ENCODE data around the gene TCP10L. TPM values are rescaled to one million over a fixed set of nuclear protein-coding genes. Genes with fewer than 3 reads are reported as not detected.

TCP10L gene
- total and polyA plus RNA-seq, 2 of the 8 experiments (the other 6 are each of a cell fraction or from before 2014, with no cell fraction given): 0.45 to 0.99 TPM

- CTCF ChIA-PET (ENCODE audit: partially characterized antibody): interaction anchor here (1.0 to 6.0 kb wide), 7 partner anchors 9 to 328 kb away, joined by 3 to 41 read pairs (median 5); no protein-coding TSS in a partner anchor
- no peaks in the 10 kb centered on the region for H3K79me1 ChIP-seq (ENCODE audit: low read depth, low read length)
- 94% methylated on average over 13 of the region's 13 CpGs; no CpG with 5 or more reads in 1 of the 2 experiments for WGBS, 2 experiments (ENCODE audit: extremely low coverage in 1 of 2, insufficient coverage in 1 of 2, insufficient read length in 1 of 2, insufficient replicate concordance in 2 of 2, low coverage in 1 of 2, low lambda C conversion rate in 2 of 2, missing lambda C conversion rate in 1 of 2)
- TF ChIP-seq JUND (IDR thresholded peaks at IDR 0.05; ENCODE audit: low read length) (no peak), RFX5 (IDR thresholded peaks at IDR 0.05; ENCODE audit: borderline replicate concordance, low read depth, low read length) (no peak), SP1 (IDR thresholded peaks at IDR 0.05; ENCODE audit: low read depth, low read length) (no peak), KDM5A (IDR thresholded peaks at IDR 0.05; ENCODE audit: low read length) (no peak), SP2 (IDR thresholded peaks at IDR 0.05; ENCODE audit: low read length) (no peak), GTF2F1 (IDR thresholded peaks at IDR 0.05; ENCODE audit: borderline replicate concordance, low read depth, low read length) (no peak), YY1 (IDR thresholded peaks at IDR 0.05; ENCODE audit: low read depth, low read length) (no peak), TAF7 (optimal IDR thresholded peaks at IDR 0.05; ENCODE audit: borderline replicate concordance, low read depth, low read length) (no peak), FOSL1 (IDR thresholded peaks at IDR 0.05; ENCODE audit: insufficient read depth, low read depth, low read length) (no peak), KDM1A (IDR thresholded peaks at IDR 0.05; ENCODE audit: borderline replicate concordance, low read length) (no peak), RXRA (IDR thresholded peaks at IDR 0.05; ENCODE audit: insufficient read depth, low read depth, low read length) (no peak), SUZ12 (IDR thresholded peaks at IDR 0.05; ENCODE audit: low read length) (no peak), HDAC2 (IDR thresholded peaks at IDR 0.05; ENCODE audit: borderline replicate concordance in 1 of 2, low read depth in 2 of 2, low read length in 2 of 2) (no peak), HDAC6 (IDR thresholded peaks at IDR 0.05; ENCODE audit: low read depth, low read length) (no peak), SRF (IDR thresholded peaks at IDR 0.05; ENCODE audit: low read depth, low read length) (no peak)
Measured at GRCh38 chr21:32587120-32587519, 1.8 kb upstream of the TCP10L start.

More at GRCh38 chr21:32587120-32587519, 1.8 kb upstream of the TCP10L start:
- H3K14ac ChIP-seq (ENCODE audit: insufficient read length): no peak overlapping the region
- H3K23me2 ChIP-seq (ENCODE audit: low read depth, low read length): peaks cover 9% of the 10 kb centered on the region; the same call in 1 of the 2 replicates
- H2BK20ac ChIP-seq (ENCODE audit: low read length): no peak overlapping the region
- FAIRE-seq: no peak
- no peak overlapping the region for H3K23ac ChIP-seq (ENCODE audit: insufficient read length)
- no peaks in the 10 kb centered on the region for H4K20me1 ChIP-seq (replicated peaks in 1 of 2; ENCODE audit: control insufficient read depth in 1 of 2, insufficient read depth in 2 of 2, low read length in 2 of 2)
- H3K79me2 ChIP-seq (ENCODE audit: control insufficient read depth in 1 of 2, insufficient read depth in 2 of 2, low read length in 2 of 2): no peaks in the 10 kb centered on the region
- no peak overlapping the region for H3K9ac ChIP-seq (replicated peaks in 1 of 4; ENCODE audit: extremely low read depth in 1 of 4, low read depth in 3 of 4, low read length in 3 of 4)
- H3K27me3 ChIP-seq (replicated peaks in 1 of 4; ENCODE audit: control insufficient read depth in 3 of 4, extremely low read depth in 1 of 4, insufficient read depth in 3 of 4, low read length in 3 of 4): no peaks in the 10 kb centered on the region; a peak in 1 of 7 replicates
- no peak overlapping the region for H4K5ac ChIP-seq (ENCODE audit: insufficient read length, low read depth, low read length)
- no peak overlapping the region for H2AK5ac ChIP-seq (ENCODE audit: low read depth, low read length)
- no peak overlapping the region for H2AFZ ChIP-seq (ENCODE audit: low read length)
- H2BK15ac ChIP-seq (ENCODE audit: low read length): no peak overlapping the region
- POLR2A ChIA-PET (ENCODE audit: partially characterized antibody): interaction anchor here (1.8 kb wide), 1 partner anchor 12 kb away, joined by 6 read pairs; no protein-coding TSS in a partner anchor
- no peak overlapping the region for H4K8ac ChIP-seq (ENCODE audit: extremely low read depth, insufficient read depth, low read length)
- H3K18ac ChIP-seq (ENCODE audit: extremely low read depth, low read length): no peak overlapping the region
- H3K4me3 ChIP-seq (ENCODE audit: extremely low read depth in 1 of 4, insufficient read depth in 2 of 4, low read depth in 3 of 4, low read length in 4 of 4): no peak overlapping the region
- H3K4me1 ChIP-seq (replicated peaks in 1 of 4; ENCODE audit: control insufficient read depth in 3 of 4, insufficient read depth in 4 of 4, low read length in 3 of 4): 0 out of 7 replicates have a peak, but pooled peaks cover 0 to 2% (median 0%) of the 10 kb centered on the region in 4 experiments
- H3K4ac ChIP-seq (replicated peaks; ENCODE audit: insufficient read length, low read depth, low read length): no peak overlapping the region
- H2BK120ac ChIP-seq (replicated peaks; ENCODE audit: low read depth, low read length): no peak overlapping the region
- H3K4me2 ChIP-seq (ENCODE audit: insufficient read depth in 1 of 2, low read depth in 2 of 2, low read length in 2 of 2): no peak overlapping the region
- no peak for DNase-seq (ENCODE audit: low read depth in 1 of 2, low spot score in 2 of 2)
- H3K27ac ChIP-seq (ENCODE audit: low read depth, low read length): no peak overlapping the region
- no peak overlapping the region for H2BK12ac ChIP-seq (ENCODE audit: low read depth, low read length)
- H3K56ac ChIP-seq (replicated peaks; ENCODE audit: insufficient read length, low read depth, low read length): no peak overlapping the region
- no peaks in the 10 kb centered on the region for H3K36me3 ChIP-seq (ENCODE audit: control insufficient read depth in 2 of 4, insufficient read depth in 4 of 4, low read length in 3 of 4)
- no peak overlapping the region; the same call in 1 of the 2 replicates for H2BK5ac ChIP-seq (ENCODE audit: low read depth, low read length)
- H3K9me3 ChIP-seq (ENCODE audit: insufficient read depth in 2 of 2, low read depth in 1 of 2, low read length in 1 of 2): no peaks in the 10 kb centered on the region
- H4K91ac ChIP-seq (replicated peaks; ENCODE audit: insufficient read length, low read length): no peak overlapping the region

Measured in H1 (cell line).